K562 (cell line): Measurements from ENCODE around the gene HOXA11.

Experiments used
- NFYB ChIP-seq: IDR thresholded peaks from 2 replicates; pipeline ENCODE4 v1.6.1; 2011; ENCODE audit warnings: mild to moderate bottlenecking, moderate library complexity; ENCODE audit not compliant: insufficient read length; ENCODE audit errors: extremely low read depth
- POLR2A ChIP-seq: fragments of 450-650 bp; conservative IDR thresholded peaks from 2 replicates; pipeline ENCODE4 v1.6.1; 2016
- POLR2AphosphoS5 ChIP-seq: IDR thresholded peaks from 2 replicates; pipeline ENCODE4 v1.6.1; 2011; ENCODE audit warnings: mild to moderate bottlenecking, low read depth, low read length, moderate library complexity; ENCODE audit not compliant: control insufficient read depth, insufficient read depth
- POLR2H ChIP-seq: IDR thresholded peaks from 2 replicates; pipeline ENCODE4 v1.6.1; 2016; ENCODE audit warnings: missing genetic modification characterization, low read depth, mild to moderate bottlenecking, control low read depth, missing compliant biosample characterization, moderate library complexity
- PYGO2 ChIP-seq: fragments of 450-650 bp; IDR thresholded peaks from 2 replicates; pipeline ENCODE4 v1.6.1; 2016; ENCODE audit warnings: mild to moderate bottlenecking, missing genetic modification characterization, moderate library complexity, missing compliant biosample characterization
- SREBF1 ChIP-seq: fragments of 150-350 bp; IDR thresholded peaks from 2 replicates; pipeline ENCODE4 v1.6.1; 2014; ENCODE audit warnings: antibody characterized with exemption, low read depth, low read length, borderline replicate concordance
- ZBTB1 ChIP-seq: sonication (generic); formaldehyde crosslinking; IDR thresholded peaks from 2 replicates; pipeline ENCODE4 v1.8.1; 2023; ENCODE audit warnings: missing genetic modification reagents, low read depth, mild to moderate bottlenecking, borderline replicate concordance
- ZC3H4 ChIP-seq: sonication (generic); formaldehyde crosslinking; IDR thresholded peaks from 2 replicates; pipeline ENCODE4 v1.9.0; 2021; ENCODE audit warnings: missing genetic modification reagents, borderline replicate concordance
- ZNF274 ChIP-seq: IDR thresholded peaks from 2 replicates; pipeline ENCODE4 v1.6.1; 2011; ENCODE audit warnings: low read depth, mild to moderate bottlenecking, low read length, moderate library complexity, borderline replicate concordance
- TF ChIP-seq, protein P1 (sequence below): fragments of 250-450 bp; sonication (Bioruptor Pico); IDR thresholded peaks from 2 replicates; pipeline ENCODE4 v1.8.0; 2021; ENCODE audit warnings: moderate library complexity, mild to moderate bottlenecking, inconsistent platforms
- TF ChIP-seq, protein P2 (sequence below), 2 experiments: fragments of 450-650 bp; formaldehyde crosslinking in 1 of 2; IDR thresholded peaks; 2 replicates each; pipeline versions ENCODE4 v1.4.0 to v1.6.1; 2014 to 2020; ENCODE audit warnings: mild to moderate bottlenecking in 2 of 2, borderline replicate concordance in 1 of 2, low read depth in 1 of 2

DNA sequence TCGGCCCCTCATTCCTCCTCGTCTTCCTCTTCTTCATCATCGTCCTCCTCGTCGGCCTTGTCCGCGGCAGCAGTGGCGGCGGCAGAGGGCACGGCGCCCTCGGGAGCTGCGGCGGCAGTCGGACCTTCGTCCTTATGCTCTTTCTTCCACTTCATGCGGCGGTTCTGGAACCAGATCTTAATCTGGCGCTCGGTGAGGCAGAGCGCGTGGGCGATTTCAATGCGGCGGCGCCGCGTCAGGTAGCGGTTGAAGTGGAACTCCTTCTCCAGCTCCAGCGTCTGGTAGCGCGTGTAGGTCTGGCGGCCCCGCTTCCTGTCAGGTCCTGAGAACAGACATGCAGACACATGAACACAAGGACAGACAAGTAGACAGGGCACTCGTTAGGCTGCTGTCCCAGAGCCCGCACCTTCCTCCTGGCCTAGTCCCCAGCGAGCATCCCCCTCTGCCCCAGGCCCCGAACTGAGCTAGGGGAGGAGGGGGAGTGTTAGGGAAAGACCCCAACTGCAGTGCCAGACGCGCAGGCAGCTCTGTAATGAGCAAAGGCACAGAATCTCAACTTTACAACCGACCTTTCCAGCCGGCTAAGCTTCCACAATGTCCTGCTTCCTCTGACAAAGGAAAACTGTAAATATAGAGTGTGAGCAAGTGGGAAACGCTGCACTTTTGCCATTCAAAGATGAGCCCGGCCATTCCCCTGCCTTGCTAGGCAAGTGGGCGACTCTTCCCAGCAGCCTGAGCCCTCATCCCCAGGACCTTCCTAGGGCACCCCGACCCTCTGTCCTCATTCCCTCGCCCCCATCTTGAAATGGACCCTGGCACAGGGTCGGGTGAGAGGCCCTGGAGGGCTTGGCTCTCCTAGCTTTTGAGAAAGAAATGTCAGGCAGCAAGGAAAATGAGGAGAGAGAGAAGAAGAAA, 29.9 kb downstream of the HOXA11 start:
- no peak for TF ChIP-seq ZC3H4 (CRISPR knock-in tag)
- no peak for TF ChIP-seq POLR2H (tag)
- no peak for TF ChIP-seq PYGO2 (tag)
- TF ChIP-seq, protein P1, sequence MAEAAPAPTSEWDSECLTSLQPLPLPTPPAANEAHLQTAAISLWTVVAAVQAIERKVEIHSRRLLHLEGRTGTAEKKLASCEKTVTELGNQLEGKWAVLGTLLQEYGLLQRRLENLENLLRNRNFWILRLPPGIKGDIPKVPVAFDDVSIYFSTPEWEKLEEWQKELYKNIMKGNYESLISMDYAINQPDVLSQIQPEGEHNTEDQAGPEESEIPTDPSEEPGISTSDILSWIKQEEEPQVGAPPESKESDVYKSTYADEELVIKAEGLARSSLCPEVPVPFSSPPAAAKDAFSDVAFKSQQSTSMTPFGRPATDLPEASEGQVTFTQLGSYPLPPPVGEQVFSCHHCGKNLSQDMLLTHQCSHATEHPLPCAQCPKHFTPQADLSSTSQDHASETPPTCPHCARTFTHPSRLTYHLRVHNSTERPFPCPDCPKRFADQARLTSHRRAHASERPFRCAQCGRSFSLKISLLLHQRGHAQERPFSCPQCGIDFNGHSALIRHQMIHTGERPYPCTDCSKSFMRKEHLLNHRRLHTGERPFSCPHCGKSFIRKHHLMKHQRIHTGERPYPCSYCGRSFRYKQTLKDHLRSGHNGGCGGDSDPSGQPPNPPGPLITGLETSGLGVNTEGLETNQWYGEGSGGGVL (CRISPR knock-in tag): no peak
- TF ChIP-seq POLR2A: no peak
- no peak for TF ChIP-seq NFYB
- no peak for TF ChIP-seq SREBF1
- no peak for TF ChIP-seq ZNF274
- TF ChIP-seq ZBTB1 (CRISPR knock-in tag): no peak
- TF ChIP-seq, protein P2, sequence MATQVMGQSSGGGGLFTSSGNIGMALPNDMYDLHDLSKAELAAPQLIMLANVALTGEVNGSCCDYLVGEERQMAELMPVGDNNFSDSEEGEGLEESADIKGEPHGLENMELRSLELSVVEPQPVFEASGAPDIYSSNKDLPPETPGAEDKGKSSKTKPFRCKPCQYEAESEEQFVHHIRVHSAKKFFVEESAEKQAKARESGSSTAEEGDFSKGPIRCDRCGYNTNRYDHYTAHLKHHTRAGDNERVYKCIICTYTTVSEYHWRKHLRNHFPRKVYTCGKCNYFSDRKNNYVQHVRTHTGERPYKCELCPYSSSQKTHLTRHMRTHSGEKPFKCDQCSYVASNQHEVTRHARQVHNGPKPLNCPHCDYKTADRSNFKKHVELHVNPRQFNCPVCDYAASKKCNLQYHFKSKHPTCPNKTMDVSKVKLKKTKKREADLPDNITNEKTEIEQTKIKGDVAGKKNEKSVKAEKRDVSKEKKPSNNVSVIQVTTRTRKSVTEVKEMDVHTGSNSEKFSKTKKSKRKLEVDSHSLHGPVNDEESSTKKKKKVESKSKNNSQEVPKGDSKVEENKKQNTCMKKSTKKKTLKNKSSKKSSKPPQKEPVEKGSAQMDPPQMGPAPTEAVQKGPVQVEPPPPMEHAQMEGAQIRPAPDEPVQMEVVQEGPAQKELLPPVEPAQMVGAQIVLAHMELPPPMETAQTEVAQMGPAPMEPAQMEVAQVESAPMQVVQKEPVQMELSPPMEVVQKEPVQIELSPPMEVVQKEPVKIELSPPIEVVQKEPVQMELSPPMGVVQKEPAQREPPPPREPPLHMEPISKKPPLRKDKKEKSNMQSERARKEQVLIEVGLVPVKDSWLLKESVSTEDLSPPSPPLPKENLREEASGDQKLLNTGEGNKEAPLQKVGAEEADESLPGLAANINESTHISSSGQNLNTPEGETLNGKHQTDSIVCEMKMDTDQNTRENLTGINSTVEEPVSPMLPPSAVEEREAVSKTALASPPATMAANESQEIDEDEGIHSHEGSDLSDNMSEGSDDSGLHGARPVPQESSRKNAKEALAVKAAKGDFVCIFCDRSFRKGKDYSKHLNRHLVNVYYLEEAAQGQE (IDR thresholded peaks at IDR 0.05; ENCODE audit: borderline replicate concordance): no peak
- TF ChIP-seq, protein P2 (CRISPR knock-in tag; IDR thresholded peaks at IDR 0.05; ENCODE audit: low read depth): no peak
- TF ChIP-seq POLR2AphosphoS5: no peak
